Liver (tissue), 9 donors: ENCODE data around the gene RNF157. TPM values are rescaled to one million over a fixed set of nuclear protein-coding genes. Genes with fewer than 3 reads are reported as not detected.

Experiments
- DNase-seq: peaks from one replicate; pipeline ENCODE4 v3.0.0-alpha.2; 2017; ENCODE audit warnings: low spot score
- H3K27ac ChIP-seq, 2 donors: one replicate each; pipeline ENCODE4 v1.7.0; 2013; ENCODE audit warnings: inconsistent platforms in 2 of 2, low read length in 2 of 2, control low read depth in 1 of 2, low read depth in 1 of 2, mild to moderate bottlenecking in 1 of 2
- H3K27me3 ChIP-seq, 4 donors: one replicate each; pipeline versions ENCODE4 v1.6.1 to v1.7.0; 2013; ENCODE audit warnings: low read length in 3 of 4, inconsistent platforms in 1 of 4, mild to moderate bottlenecking in 1 of 4, moderate library complexity in 1 of 4; ENCODE audit not compliant: control insufficient read depth in 4 of 4, insufficient read depth in 4 of 4
- H3K36me3 ChIP-seq, 4 donors: one replicate each; pipeline versions ENCODE4 v1.6.1 to v1.7.0; 2013; ENCODE audit warnings: low read length in 3 of 4, mild to moderate bottlenecking in 3 of 4, low read depth in 1 of 4, moderate library complexity in 1 of 4; ENCODE audit not compliant: control insufficient read depth in 4 of 4, insufficient read depth in 3 of 4
- H3K4me1 ChIP-seq, 4 donors: one replicate each; pipeline versions ENCODE4 v1.6.1 to v1.7.0; 2013; ENCODE audit warnings: low read length in 3 of 4, mild to moderate bottlenecking in 3 of 4, moderate library complexity in 1 of 4; ENCODE audit not compliant: control insufficient read depth in 4 of 4, insufficient read depth in 4 of 4
- H3K4me3 ChIP-seq, 3 donors: one replicate each; pipeline versions ENCODE4 v1.6.1 to v1.7.0; 2013; ENCODE audit warnings: low read length in 3 of 3, control low read depth in 1 of 3, low read depth in 1 of 3, mild to moderate bottlenecking in 1 of 3
- H3K9ac ChIP-seq, 2 donors: one replicate each; pipeline ENCODE4 v1.7.0; 2013; ENCODE audit warnings: low read length in 2 of 2, mild to moderate bottlenecking in 2 of 2, moderate library complexity in 2 of 2, control low read depth in 1 of 2, low read depth in 1 of 2
- H3K9me3 ChIP-seq, 4 donors: one replicate each; pipeline versions ENCODE4 v1.6.1 to v1.7.0; 2013; ENCODE audit warnings: low read length in 3 of 4; ENCODE audit not compliant: control insufficient read depth in 4 of 4
- FOXA1 ChIP-seq: IDR thresholded peaks from 2 replicates; pipeline ENCODE4 v1.6.1; 2016; ENCODE audit warnings: antibody characterized with exemption
- FOXA2 ChIP-seq: IDR thresholded peaks from 2 replicates; pipeline ENCODE4 v1.6.1; 2016; ENCODE audit warnings: antibody characterized with exemption
- HNF4A ChIP-seq, 2 donors: conservative IDR thresholded peaks; 2 replicates each; pipeline ENCODE4 v1.6.1; 2016; ENCODE audit warnings: antibody characterized with exemption in 2 of 2, mild to moderate bottlenecking in 2 of 2
- HNF4G ChIP-seq: IDR thresholded peaks from 2 replicates; pipeline ENCODE4 v1.6.1; 2016; ENCODE audit warnings: antibody characterized with exemption
- MAX ChIP-seq: IDR thresholded peaks from 2 replicates; pipeline ENCODE4 v1.6.1; 2016; ENCODE audit warnings: antibody characterized with exemption
- RAD21 ChIP-seq, 2 donors: IDR thresholded peaks; 2 replicates each; pipeline ENCODE4 v1.6.1; 2016; ENCODE audit warnings: antibody characterized with exemption in 2 of 2, mild to moderate bottlenecking in 2 of 2
- REST ChIP-seq: IDR thresholded peaks from 2 replicates; pipeline ENCODE4 v1.6.1; 2016; ENCODE audit warnings: antibody characterized with exemption, mild to moderate bottlenecking
- RXRA ChIP-seq, 2 donors: IDR thresholded peaks; 2 replicates each; pipeline ENCODE4 v1.6.1; 2017 to 2018; ENCODE audit warnings: antibody characterized with exemption in 2 of 2, mild to moderate bottlenecking in 1 of 2
- TAF1 ChIP-seq: conservative IDR thresholded peaks from 2 replicates; pipeline ENCODE4 v1.6.1; 2016; ENCODE audit warnings: antibody characterized with exemption, mild to moderate bottlenecking
- ZBTB33 ChIP-seq: IDR thresholded peaks from 2 replicates; pipeline ENCODE4 v1.6.1; 2016; ENCODE audit warnings: antibody characterized with exemption
- WGBS: extraction: QIAGEN DNeasy Blood & Tissue Kit; methylation state at CpG from one replicate; pipeline ENCODE4 v1.1.7; 2013; 5-methylcytosine and 5-hydroxymethylcytosine counted together
- polyA plus RNA-seq, 2 donors: library from polyadenylated mRNA; stranded (reverse) in 1 of 2; unstranded in 1 of 2; fragments of 200-250 nt in 1 of 2; fragments of >200 nt in 1 of 2; fragmentation: Nextera tagmentation in 1 of 2; extraction: Ambion mirVana in 1 of 2; gene quantifications; one replicate each; pipeline versions ENCODE4 v1.2.1 to v1.2.3, GENCODE V29; 2013 to 2015
- total RNA-seq, 2 donors: library from RNA; depleted of rRNA; stranded (reverse); fragments of >200 nt; gene quantifications; one replicate each; pipeline ENCODE4 v1.2.3, GENCODE V29; 2014
- donor health status: healthy.
- donor health status: healthy.
- donor health status: healthy.
- donor health status: healthy.
- donor health status: healthy.

Gene RNF157
- total and polyA plus RNA-seq, 4 donors: 0.42 to 2.9 (median 0.66) TPM

- WGBS: 87% methylated on average over 2 of the region's 2 CpGs
- Histone ChIP-seq H3K4me3 (no peak overlapping the region), H3K9me3 (no peaks in the 10 kb centered on the region), H3K36me3 (no peaks in the 10 kb centered on the region), H3K9ac (no peak overlapping the region), H3K27ac (no peak overlapping the region), H3K4me1 (no peaks in the 10 kb centered on the region), H3K27me3 (no peaks in the 10 kb centered on the region)
- no peak for DNase-seq
- TF ChIP-seq RAD21 (IDR thresholded peaks at IDR 0.05) (no peak), HNF4A (conservative IDR thresholded peaks at IDR 0.05) (no peak), FOXA1 (no peak), RXRA (IDR thresholded peaks at IDR 0.05) (no peak), ZBTB33 (no peak), REST (no peak)
These were observed 128.3 kb downstream of the RNF157 start for GRCh38 chr17:76111956-76112355.

- no peaks in the 10 kb centered on the region for H3K27me3 ChIP-seq
- no peak overlapping the region for H3K4me3 ChIP-seq
- no peak overlapping the region for H3K27ac ChIP-seq
- peaks cover 3 to 13% (median 6%) of the 10 kb centered on the region in 4 donors for H3K4me1 ChIP-seq
- TF ChIP-seq REST: no peak
- no peak for TF ChIP-seq HNF4A (conservative IDR thresholded peaks at IDR 0.05)
- no peak for TF ChIP-seq MAX
- TF ChIP-seq FOXA2: no peak
- no peak for TF ChIP-seq HNF4G
- no peak for TF ChIP-seq TAF1
- H3K9me3 ChIP-seq: no peaks in the 10 kb centered on the region
- no peak overlapping the region for H3K9ac ChIP-seq
- WGBS: 85% methylated on average over 6 of the region's 6 CpGs
- H3K36me3 ChIP-seq: no peaks in the 10 kb centered on the region
- DNase-seq: no peak
These were observed 132.8 kb downstream of the RNF157 start for GRCh38 chr17:76107509-76107908.
